HepG2 (cell line): Measurements from ENCODE around the gene NAT9. TPM values are rescaled to one million over a fixed set of nuclear protein-coding genes. Genes with fewer than 3 reads are reported as not detected.

Source experiments
- ATAD3A ChIP-seq: sonication (generic); formaldehyde crosslinking; IDR thresholded peaks from 2 replicates; pipeline ENCODE4 v1.4.0; 2020; ENCODE audit warnings: missing genetic modification reagents
- BRD4 ChIP-seq: sonication (generic); formaldehyde crosslinking; IDR thresholded peaks from 2 replicates; pipeline ENCODE4 v1.4.0; 2020; ENCODE audit warnings: missing genetic modification reagents
- ETV6 ChIP-seq: sonication (generic); formaldehyde crosslinking; conservative IDR thresholded peaks from 2 replicates; pipeline ENCODE4 v1.4.0; 2020; ENCODE audit warnings: missing genetic modification reagents
- GPBP1L1 ChIP-seq: sonication (generic); formaldehyde crosslinking; IDR thresholded peaks from 2 replicates; pipeline ENCODE4 v1.5.0; 2020; ENCODE audit warnings: mild to moderate bottlenecking, missing genetic modification reagents
- HNRNPUL1 ChIP-seq: fragments of 200-400 bp; formaldehyde crosslinking; IDR thresholded peaks from 2 replicates; pipeline ENCODE4 v1.6.1; 2017; ENCODE audit warnings: low read depth, mild to moderate bottlenecking, low read length, moderate library complexity
- KDM5A ChIP-seq: fragments of 200-600 bp; sonication (generic); IDR thresholded peaks from 2 replicates; pipeline ENCODE4 v1.7.0; 2018; ENCODE audit warnings: antibody characterized with exemption, mild to moderate bottlenecking, low read length, borderline replicate concordance
- KMT2B ChIP-seq: IDR thresholded peaks from 2 replicates; pipeline ENCODE4 v1.6.1; 2016; ENCODE audit warnings: missing genetic modification reagents, missing compliant biosample characterization
- MBD4 ChIP-seq: IDR thresholded peaks from 2 replicates; pipeline ENCODE4 v1.6.1; 2012; ENCODE audit warnings: low read length, inconsistent platforms, borderline replicate concordance
- SALL1 ChIP-seq: sonication (generic); formaldehyde crosslinking; IDR thresholded peaks from 2 replicates; pipeline ENCODE4 v1.8.0; 2022; ENCODE audit warnings: mild to moderate bottlenecking, missing genetic modification reagents
- SIN3B ChIP-seq: fragments of 150-350 bp; IDR thresholded peaks from 2 replicates; pipeline ENCODE4 v1.6.1; 2014; ENCODE audit warnings: low read length
- THRA ChIP-seq: sonication (generic); formaldehyde crosslinking; IDR thresholded peaks from 2 replicates; pipeline ENCODE4 v1.4.0; 2020; ENCODE audit warnings: missing genetic modification reagents, borderline replicate concordance
- XRCC5 ChIP-seq: fragments of 200-400 bp; formaldehyde crosslinking; optimal IDR thresholded peaks from 2 replicates; pipeline ENCODE3; 2017; ENCODE audit warnings: mild to moderate bottlenecking, low read length
- ZNF10 ChIP-seq: sonication (generic); formaldehyde crosslinking; IDR thresholded peaks from 2 replicates; pipeline ENCODE4 v1.4.0; 2020; ENCODE audit warnings: mild to moderate bottlenecking, low read depth, missing genetic modification reagents, borderline replicate concordance
- ZNF296 ChIP-seq: sonication (generic); formaldehyde crosslinking; conservative IDR thresholded peaks from 2 replicates; pipeline ENCODE4 v1.5.0; 2020; ENCODE audit warnings: mild to moderate bottlenecking, missing genetic modification reagents
- ZNF451 ChIP-seq: sonication (generic); formaldehyde crosslinking; IDR thresholded peaks from 2 replicates; pipeline ENCODE4 v1.5.0; 2020; ENCODE audit warnings: mild to moderate bottlenecking, missing genetic modification reagents
- ZNF660 ChIP-seq: sonication (generic); formaldehyde crosslinking; IDR thresholded peaks from 2 replicates; pipeline ENCODE4 v1.5.1; 2020; ENCODE audit warnings: mild to moderate bottlenecking, low read depth, missing genetic modification reagents, borderline replicate concordance
- ZNF800 ChIP-seq: sonication (generic); formaldehyde crosslinking; IDR thresholded peaks from 2 replicates; pipeline ENCODE4 v1.4.0; 2020; ENCODE audit warnings: missing genetic modification reagents
- ZNF839 ChIP-seq: sonication (generic); formaldehyde crosslinking; IDR thresholded peaks from 2 replicates; pipeline ENCODE4 v1.4.0; 2020; ENCODE audit warnings: missing genetic modification reagents, mild to moderate bottlenecking, borderline replicate concordance
- polyA plus RNA-seq, 8 experiments: library from polyadenylated mRNA; depleted of rRNA in 3 of 8; stranded (reverse) in 7 of 8; unstranded in 1 of 8; fragments of >200 nt; fragmentation: Illumina TruSeq in 4 of 8; extraction: Trizol in 4 of 8; gene quantifications; 2 replicates each; pipeline versions ENCODE4 v1.2.1 to v1.2.3, GENCODE V29; 2011 to 2016; ENCODE audit warnings: low read depth in 4 of 8, missing spikeins in 1 of 8, mixed read lengths in 1 of 8; ENCODE audit not compliant: insufficient read depth in 1 of 8
- total RNA-seq, 5 experiments: library from RNA; depleted of rRNA; stranded (reverse); fragments of >200 nt; fragmentation: Illumina TruSeq; extraction: Trizol; gene quantifications; 2 replicates each; pipeline ENCODE4 v1.2.3, GENCODE V29; 2016; ENCODE audit warnings: low read depth in 1 of 5

The NAT9 gene
- total and polyA plus RNA-seq, 2 of the 13 experiments (the other 11 are each of a cell fraction or from before 2014, with no cell fraction given) = 39.7 to 44.2 TPM

DNA sequence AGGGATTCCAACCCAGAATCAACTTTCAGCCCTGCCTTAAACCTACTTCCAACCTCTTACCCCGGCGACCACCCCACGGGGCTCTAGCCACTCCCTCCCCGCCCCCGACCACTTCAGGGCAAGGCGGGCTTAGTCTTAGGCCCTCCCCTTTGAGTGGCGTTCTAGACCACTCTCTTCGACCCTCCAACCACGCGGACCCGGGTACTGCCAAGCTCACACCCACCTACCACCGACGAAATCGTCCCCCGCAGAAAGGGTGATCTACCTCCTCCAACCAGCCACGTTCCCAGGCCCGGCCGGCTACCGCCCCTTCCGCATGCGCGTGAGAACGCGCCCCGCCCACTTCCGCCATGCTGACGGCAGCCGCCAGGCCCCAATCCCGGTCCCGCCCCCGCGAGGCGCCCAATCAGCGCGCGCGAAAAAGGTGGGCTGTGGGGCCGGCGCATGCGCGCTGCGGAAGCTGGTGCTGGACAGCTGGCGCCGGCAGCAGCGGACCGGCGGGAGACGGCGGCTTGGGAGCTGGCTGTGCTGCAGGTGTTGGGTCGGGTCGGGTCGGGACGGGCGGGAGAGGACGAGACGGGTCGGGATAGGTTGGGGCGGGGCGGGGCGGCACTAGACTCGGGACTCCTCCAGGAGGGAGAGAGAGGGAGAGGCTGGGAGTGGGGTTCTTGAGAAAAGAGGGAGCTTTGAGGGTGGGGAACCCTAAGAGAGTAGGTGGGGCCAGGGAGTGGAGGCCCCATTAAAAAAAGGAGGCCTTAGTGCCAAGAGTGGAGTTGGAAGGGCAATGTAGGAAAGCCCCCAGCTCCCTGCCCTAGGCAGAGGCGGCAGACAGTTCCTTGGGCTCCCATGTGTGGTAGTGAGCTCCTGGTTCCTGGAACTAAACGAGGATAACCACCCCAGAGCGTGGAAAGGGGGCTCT, at the start of gene NAT9 (continued):
- TF ChIP-seq HNRNPUL1 (no peak), MBD4 (no peak), ZNF839 (no peak), BRD4 (CRISPR knock-in tag) (no peak), KDM5A (peak; percentile 78), ZNF296 (peak; percentile 30; the same call in 1 of the 2 replicates), SIN3B (peak; percentile 58), ZNF800 (no peak), ZNF451 (peak; percentile 58), ETV6 (CRISPR knock-in tag) (no peak; the same call in 1 of the 2 replicates), KMT2B (peak; percentile 81; the same call in 1 of the 2 replicates), ATAD3A (CRISPR knock-in tag) (no peak), XRCC5 (peak; percentile 57), ZNF660 (CRISPR knock-in tag) (no peak; the same call in 1 of the 2 replicates), ZNF10 (CRISPR knock-in tag) (no peak), GPBP1L1 (CRISPR knock-in tag) (no peak), THRA (CRISPR knock-in tag) (no peak; the same call in 1 of the 2 replicates), SALL1 (CRISPR knock-in tag) (peak; percentile 92)
